Retinal pigment epithelial cell (primary cell): Measurements from ENCODE around the gene SNRPA1.
"Not testable (repeated sequence)": the region's sequence is repeated elsewhere in the genome, so short reads cannot be mapped to it uniquely, and the experiment has no call there.

Experiments used
- DNase-seq: peaks from one replicate; pipeline ENCODE4 v3.0.0-alpha.2; 2010; ENCODE audit warnings: low read depth
- H3K4me3 ChIP-seq: 2 replicates; pipeline ENCODE4 v1.5.1; 2011; ENCODE audit warnings: mild to moderate bottlenecking, low read length, control low read depth, moderate library complexity
- TF ChIP-seq, protein P1 (sequence below): conservative IDR thresholded peaks from 2 replicates; pipeline ENCODE4 v1.5.1; 2011; ENCODE audit warnings: low read depth, low read length, control low read depth, inconsistent platforms

SNRPA1 gene

DNA sequence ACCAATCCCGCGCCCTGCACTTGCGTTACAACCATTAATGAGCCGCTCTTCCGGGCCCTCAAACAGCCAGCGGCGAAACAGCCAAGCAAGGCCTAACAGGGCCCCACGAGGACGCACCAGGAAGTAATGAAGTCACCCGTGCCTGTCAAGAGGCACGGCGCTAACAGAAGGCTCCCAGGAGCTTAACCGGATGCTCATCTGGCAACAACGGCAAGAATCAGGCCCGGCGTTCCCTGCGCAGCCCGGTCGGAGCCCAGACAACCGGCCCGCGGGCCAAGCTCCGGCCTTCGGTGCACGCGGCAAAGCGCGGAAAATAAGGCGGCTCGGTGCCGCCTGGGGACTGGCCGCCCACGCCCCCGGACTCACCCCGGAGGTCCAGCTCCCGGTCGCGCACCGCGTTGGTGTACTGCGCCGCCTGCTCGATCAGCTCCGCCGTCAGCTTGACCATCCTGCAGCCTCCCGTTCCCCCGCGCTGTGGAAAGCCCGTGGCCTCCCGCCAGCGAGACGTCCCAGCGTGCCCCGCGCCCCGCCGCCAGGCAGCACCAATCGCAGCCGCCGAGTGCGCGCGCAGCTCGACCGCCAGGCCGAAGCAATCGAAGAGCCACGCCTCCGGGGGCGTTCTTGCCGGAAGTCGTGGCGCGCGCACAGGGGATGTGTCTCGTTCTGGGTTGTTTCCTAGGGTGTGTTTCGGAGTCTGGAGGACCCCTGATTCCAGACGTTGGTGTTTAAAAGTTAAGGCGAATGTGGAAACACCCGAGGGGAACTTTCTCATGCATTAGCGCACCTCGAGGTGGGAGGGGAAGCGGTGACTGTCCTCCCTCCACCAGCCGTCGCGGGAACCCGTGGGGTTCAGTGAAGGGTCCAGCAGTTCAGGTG is at the start of gene SNRPA1:
SNRPA1 (minus strand) TSS at position 518 of the 876 bp plus-strand sequence; CDS start at position 448, 70 bp downstream.
- H3K4me3 ChIP-seq = peak within 1 kb of the TSS; percentile 76
- TF ChIP-seq, protein P1, sequence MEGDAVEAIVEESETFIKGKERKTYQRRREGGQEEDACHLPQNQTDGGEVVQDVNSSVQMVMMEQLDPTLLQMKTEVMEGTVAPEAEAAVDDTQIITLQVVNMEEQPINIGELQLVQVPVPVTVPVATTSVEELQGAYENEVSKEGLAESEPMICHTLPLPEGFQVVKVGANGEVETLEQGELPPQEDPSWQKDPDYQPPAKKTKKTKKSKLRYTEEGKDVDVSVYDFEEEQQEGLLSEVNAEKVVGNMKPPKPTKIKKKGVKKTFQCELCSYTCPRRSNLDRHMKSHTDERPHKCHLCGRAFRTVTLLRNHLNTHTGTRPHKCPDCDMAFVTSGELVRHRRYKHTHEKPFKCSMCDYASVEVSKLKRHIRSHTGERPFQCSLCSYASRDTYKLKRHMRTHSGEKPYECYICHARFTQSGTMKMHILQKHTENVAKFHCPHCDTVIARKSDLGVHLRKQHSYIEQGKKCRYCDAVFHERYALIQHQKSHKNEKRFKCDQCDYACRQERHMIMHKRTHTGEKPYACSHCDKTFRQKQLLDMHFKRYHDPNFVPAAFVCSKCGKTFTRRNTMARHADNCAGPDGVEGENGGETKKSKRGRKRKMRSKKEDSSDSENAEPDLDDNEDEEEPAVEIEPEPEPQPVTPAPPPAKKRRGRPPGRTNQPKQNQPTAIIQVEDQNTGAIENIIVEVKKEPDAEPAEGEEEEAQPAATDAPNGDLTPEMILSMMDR = no peak
- peak; percentile 75 for DNase-seq

DNA sequence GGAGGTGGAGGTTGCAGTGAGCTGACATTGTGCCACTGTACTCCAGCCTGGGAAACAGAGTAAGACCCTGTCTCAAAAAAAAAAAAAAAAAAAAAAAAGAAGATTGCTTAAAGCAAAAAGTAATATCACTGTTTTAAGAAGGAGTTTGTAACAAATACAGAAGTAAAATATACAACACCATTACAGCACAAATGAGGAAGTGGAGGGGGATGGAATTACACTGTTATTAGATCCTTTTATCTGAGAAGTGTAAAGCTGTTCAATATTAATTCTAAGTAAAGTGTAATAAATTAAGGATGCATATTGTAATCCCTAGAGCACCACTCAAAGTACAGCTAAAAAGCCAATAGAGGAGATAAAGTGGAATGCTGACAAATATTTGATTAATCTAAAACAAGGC is 47.0 kb upstream of the SNRPA1 start:
- DNase-seq = no peak
- no peak overlapping the region for H3K4me3 ChIP-seq
- TF ChIP-seq, protein P1 = no peak

GRCh38 chr15:101338502-101339057 is 43.5 kb upstream of the SNRPA1 start:
- no peak overlapping the region for H3K4me3 ChIP-seq
- TF ChIP-seq, protein P1 = no peak
- no peak for DNase-seq

- DNase-seq = no peak
- no peak overlapping the region for H3K4me3 ChIP-seq
- TF ChIP-seq, protein P1 = no peak
Measured at GRCh38 chr15:101337976-101338375, 42.9 kb upstream of the SNRPA1 start.

DNA sequence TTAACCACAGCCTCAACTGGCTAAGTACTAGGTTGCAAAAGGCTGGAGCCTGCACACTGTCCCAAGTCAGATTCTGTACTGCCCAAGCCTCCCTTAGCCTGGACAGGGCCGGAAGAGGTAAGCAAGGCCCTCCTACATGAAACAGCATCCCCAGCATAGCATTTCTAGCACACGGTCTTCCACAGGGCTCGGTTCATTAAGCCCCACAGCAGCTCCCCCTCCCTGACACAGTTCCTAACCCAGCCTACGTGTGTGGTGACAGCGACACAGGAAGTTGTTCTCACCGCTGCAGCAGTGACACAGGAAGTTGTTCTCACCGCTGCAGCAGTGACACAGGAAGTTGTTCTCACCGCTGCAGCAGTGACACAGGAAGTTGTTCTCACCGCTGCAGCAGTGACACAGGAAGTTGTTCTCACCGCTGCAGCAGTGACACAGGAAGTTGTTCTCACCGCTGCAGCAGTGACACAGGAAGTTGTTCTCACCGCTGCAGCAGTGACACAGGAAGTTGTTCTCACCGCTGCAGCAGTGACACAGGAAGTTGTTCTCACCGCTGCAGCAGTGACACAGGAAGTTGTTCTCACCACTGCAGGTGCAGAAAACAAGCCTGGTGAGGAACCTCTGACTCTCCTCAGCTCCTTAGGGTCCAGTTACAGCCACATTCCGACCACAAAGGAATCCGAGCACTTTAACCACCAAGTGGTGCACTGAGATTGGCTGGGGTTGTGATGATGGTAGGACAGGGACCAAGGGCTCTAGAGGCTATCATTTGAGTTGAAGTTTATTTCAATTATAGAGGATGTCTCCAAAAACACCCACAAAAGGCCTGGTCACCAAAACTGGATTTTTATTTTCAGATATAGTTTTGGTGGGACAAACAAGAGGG is 39.1 kb upstream of the SNRPA1 start:
- H3K4me3 ChIP-seq, DNase-seq: not testable (repeated sequence)

- H3K4me3 ChIP-seq = no peak overlapping the region
Measured at GRCh38 chr15:101332061-101332467, 37.0 kb upstream of the SNRPA1 start.

GRCh38 chr15:101329867-101330380 is 34.9 kb upstream of the SNRPA1 start:
- H3K4me3 ChIP-seq = no peak overlapping the region
- TF ChIP-seq, protein P1 = no peak

More at GRCh38 chr15:101332061-101332467, 37.0 kb upstream of the SNRPA1 start:
- DNase-seq = no peak
- TF ChIP-seq, protein P1 = no peak

More at GRCh38 chr15:101329867-101330380, 34.9 kb upstream of the SNRPA1 start:
- DNase-seq = no peak
